ENCODE results near the gene SLC16A7.

GRCh38 chr12:59736786-59737185 is 141.0 kb downstream of the SLC16A7 start:
- TF ChIP-seq CTCF (conservative IDR thresholded peaks at IDR 0.05; ENCODE audit: low read length) (no peak), EZH2phosphoT487 (IDR thresholded peaks at IDR 0.05; ENCODE audit: borderline replicate concordance, low read depth, low read length) (no peak)

Data from OCI-LY7 (cell line).